ENCODE measurements around the gene GON7.

GON7 gene

DNA sequence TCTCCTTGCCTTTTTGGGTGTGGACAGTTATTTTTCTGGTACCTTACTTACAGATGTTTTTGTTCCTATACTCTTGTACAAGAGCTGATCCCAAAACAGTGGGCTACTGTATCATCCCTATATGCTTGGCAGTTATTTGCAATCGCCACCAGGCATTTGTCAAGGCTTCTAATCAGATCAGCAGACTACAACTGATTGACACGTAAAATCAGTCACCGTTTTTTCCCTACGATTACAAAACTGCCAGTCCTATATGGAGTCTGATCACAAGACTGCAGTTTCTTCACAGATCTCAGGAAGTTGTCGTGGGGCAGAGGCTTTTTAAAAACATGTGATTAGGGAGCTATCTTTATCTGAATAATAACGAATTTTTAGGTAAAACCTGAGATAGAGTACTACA lies 20.4 kb downstream of the GON7 start:
- Histone ChIP-seq H3K36me3 (ENCODE audit: low read length) (peaks cover 3% of the 10 kb centered on the region; the same call in 1 of the 2 replicates), H3F3A (ENCODE audit: insufficient read depth) (peaks cover 20% of the 10 kb centered on the region), H3K9me3 (ENCODE audit: insufficient read depth, low read length) (no peaks in the 10 kb centered on the region), H3K9me2 (replicated peaks; ENCODE audit: insufficient read depth, low read length) (no peaks in the 10 kb centered on the region), H3K27me3 (ENCODE audit: low read length) (no peaks in the 10 kb centered on the region), H2AFZ (ENCODE audit: low read depth, low read length, severe bottlenecking) (no peak overlapping the region), H3K79me2 (ENCODE audit: insufficient read depth, low read length) (peaks cover 24% of the 10 kb centered on the region), H3K4me2 (ENCODE audit: low read depth, low read length, poor library complexity, severe bottlenecking) (peak overlapping the region; percentile 76), H4K20me1 (ENCODE audit: low read depth, low read length) (no peaks in the 10 kb centered on the region), H3K4me3 (ENCODE audit: insufficient read depth, low read length, poor library complexity, severe bottlenecking) (no peak overlapping the region), H3K27ac (ENCODE audit: low read depth, low read length) (no peak overlapping the region; the same call in 1 of the 2 replicates), H3K9ac (ENCODE audit: low read length) (0 out of 2 replicates have a peak overlapping the region, but pooled peaks have one; percentile 6)
- no peak for TF ChIP-seq EZH2phosphoT487 (conservative IDR thresholded peaks at IDR 0.05; ENCODE audit: low read length)
- TF ChIP-seq, protein P1, sequence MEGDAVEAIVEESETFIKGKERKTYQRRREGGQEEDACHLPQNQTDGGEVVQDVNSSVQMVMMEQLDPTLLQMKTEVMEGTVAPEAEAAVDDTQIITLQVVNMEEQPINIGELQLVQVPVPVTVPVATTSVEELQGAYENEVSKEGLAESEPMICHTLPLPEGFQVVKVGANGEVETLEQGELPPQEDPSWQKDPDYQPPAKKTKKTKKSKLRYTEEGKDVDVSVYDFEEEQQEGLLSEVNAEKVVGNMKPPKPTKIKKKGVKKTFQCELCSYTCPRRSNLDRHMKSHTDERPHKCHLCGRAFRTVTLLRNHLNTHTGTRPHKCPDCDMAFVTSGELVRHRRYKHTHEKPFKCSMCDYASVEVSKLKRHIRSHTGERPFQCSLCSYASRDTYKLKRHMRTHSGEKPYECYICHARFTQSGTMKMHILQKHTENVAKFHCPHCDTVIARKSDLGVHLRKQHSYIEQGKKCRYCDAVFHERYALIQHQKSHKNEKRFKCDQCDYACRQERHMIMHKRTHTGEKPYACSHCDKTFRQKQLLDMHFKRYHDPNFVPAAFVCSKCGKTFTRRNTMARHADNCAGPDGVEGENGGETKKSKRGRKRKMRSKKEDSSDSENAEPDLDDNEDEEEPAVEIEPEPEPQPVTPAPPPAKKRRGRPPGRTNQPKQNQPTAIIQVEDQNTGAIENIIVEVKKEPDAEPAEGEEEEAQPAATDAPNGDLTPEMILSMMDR (IDR thresholded peaks at IDR 0.05; ENCODE audit: insufficient read depth, low read length, poor library complexity, severe bottlenecking), result no peak

- no peaks in the 10 kb centered on the region for H3K27me3 ChIP-seq (ENCODE audit: low read length)
- peak overlapping the region; percentile 76 for H3K4me2 ChIP-seq (ENCODE audit: low read depth, low read length, poor library complexity, severe bottlenecking)
- peak overlapping the region; percentile 82 for H2AFZ ChIP-seq (ENCODE audit: low read depth, low read length, severe bottlenecking)
- peak overlapping the region; percentile 91 for H3K27ac ChIP-seq (ENCODE audit: low read depth, low read length)
- no peak for TF ChIP-seq EZH2phosphoT487 (conservative IDR thresholded peaks at IDR 0.05; ENCODE audit: low read length)
- TF ChIP-seq, protein P1 (IDR thresholded peaks at IDR 0.05; ENCODE audit: insufficient read depth, low read length, poor library complexity, severe bottlenecking), result no peak
- peaks cover 16% of the 10 kb centered on the region for H3F3A ChIP-seq (ENCODE audit: insufficient read depth)
- peaks cover 24% of the 10 kb centered on the region for H3K79me2 ChIP-seq (ENCODE audit: insufficient read depth, low read length)
- H3K4me3 ChIP-seq (ENCODE audit: insufficient read depth, low read length, poor library complexity, severe bottlenecking), result peak overlapping the region; percentile 84
- no peaks in the 10 kb centered on the region for H3K9me3 ChIP-seq (ENCODE audit: insufficient read depth, low read length)
- H3K9me2 ChIP-seq (replicated peaks; ENCODE audit: insufficient read depth, low read length), result no peaks in the 10 kb centered on the region
- no peaks in the 10 kb centered on the region for H4K20me1 ChIP-seq (ENCODE audit: low read depth, low read length)
- H3K36me3 ChIP-seq (ENCODE audit: low read length), result peaks cover 3% of the 10 kb centered on the region; the same call in 1 of the 2 replicates
- peak overlapping the region; percentile 97 for H3K9ac ChIP-seq (ENCODE audit: low read length)
Measured at GRCh38 chr14:93185349-93185720, 21.5 kb downstream of the GON7 start.

DNA sequence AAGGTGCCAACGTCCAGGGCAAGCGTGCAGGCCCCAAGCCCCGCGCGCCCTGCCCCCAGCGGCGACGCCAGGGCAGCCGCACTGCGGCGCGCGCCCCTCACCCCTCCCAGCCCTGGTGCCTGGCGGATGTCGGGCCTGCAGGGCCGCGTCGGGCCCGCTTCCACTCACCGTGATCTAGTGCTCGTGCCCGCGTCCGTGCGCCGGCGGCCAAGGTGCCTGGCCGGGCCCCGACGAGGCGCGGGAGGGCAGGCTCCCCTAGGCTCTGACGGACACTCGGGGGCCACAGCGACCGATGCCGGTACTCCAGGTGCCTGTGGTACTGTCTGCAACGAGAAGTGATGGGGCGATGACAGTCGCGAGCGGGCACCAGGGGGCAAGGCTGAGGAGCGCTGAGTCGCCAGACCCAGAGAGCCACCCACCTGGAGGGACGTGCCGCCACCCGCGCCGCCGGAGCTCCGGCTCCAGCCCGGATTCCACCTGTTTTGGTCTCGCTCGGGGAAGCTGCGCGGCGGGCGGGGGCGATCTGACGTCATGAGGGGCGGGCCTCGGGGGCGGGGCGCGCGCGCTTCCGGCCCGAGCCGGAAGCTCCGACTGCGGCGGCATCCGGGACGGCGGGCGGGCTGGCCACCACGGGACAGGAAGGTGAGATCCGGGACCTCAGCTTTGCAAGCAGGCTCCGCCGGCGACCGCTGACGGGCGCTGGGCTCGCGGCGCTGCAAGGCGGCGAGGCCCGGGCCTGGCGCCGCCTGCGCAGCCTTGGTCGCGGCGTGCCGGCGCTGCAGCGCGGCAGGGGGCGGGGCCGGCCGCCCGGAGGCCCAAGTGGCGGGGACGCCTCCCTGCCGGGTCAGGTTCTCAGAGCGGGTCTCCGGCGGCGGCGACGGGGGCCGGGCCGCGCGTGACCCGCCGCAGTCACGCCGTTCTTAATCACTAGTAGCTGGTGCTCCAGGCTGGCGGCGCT lies 22.2 kb downstream of the GON7 start, which contains the start of the genes LYSET and MOAP1:
Gene LYSET (plus strand): TSS at position 927 of the 958 bp plus-strand sequence. CDS start 89 bp downstream, outside the sequence.
Gene MOAP1 (minus strand): TSS at position 507 of the 958 bp plus-strand sequence. CDS start 655 bp downstream, outside the sequence.
- Histone ChIP-seq H3K9me2 (replicated peaks; ENCODE audit: insufficient read depth, low read length) (no peaks in the 10 kb centered on the region), H3K4me2 (ENCODE audit: low read depth, low read length, poor library complexity, severe bottlenecking) (peak within 1 kb of the TSS; percentile 76), H3K27ac (ENCODE audit: low read depth, low read length) (peak within 1 kb of the TSS; percentile 91), H4K20me1 (ENCODE audit: low read depth, low read length) (no peaks in the 10 kb centered on the region), H3K79me2 (ENCODE audit: insufficient read depth, low read length) (peaks cover 24% of the 10 kb centered on the region), H2AFZ (ENCODE audit: low read depth, low read length, severe bottlenecking) (peak within 1 kb of the TSS; percentile 88), H3K36me3 (ENCODE audit: low read length) (0 out of 2 replicates have a peak, but pooled peaks cover 3% of the 10 kb centered on the region), H3K4me3 (ENCODE audit: insufficient read depth, low read length, poor library complexity, severe bottlenecking) (peak within 1 kb of the TSS; percentile 84), H3K9ac (ENCODE audit: low read length) (peak within 1 kb of the TSS; percentile 97), H3K9me3 (ENCODE audit: insufficient read depth, low read length) (no peaks in the 10 kb centered on the region), H3F3A (ENCODE audit: insufficient read depth) (peaks cover 16% of the 10 kb centered on the region), H3K27me3 (ENCODE audit: low read length) (no peaks in the 10 kb centered on the region)
- TF ChIP-seq EZH2phosphoT487 (conservative IDR thresholded peaks at IDR 0.05; ENCODE audit: low read length), result no peak
- TF ChIP-seq, protein P1 (IDR thresholded peaks at IDR 0.05; ENCODE audit: insufficient read depth, low read length, poor library complexity, severe bottlenecking), result no peak

Measured in SU-DHL-6 (cell line).